GM18526 (cell line): ENCODE data around the gene INTS12.

Experiments used
- POLR2A ChIP-seq: IDR thresholded peaks from 3 replicates; pipeline ENCODE4 v1.6.1; 2011; ENCODE audit not compliant: insufficient read length; ENCODE audit errors: extremely low read depth

INTS12 gene

GRCh38 chr4:105644257-105644656 is 64.2 kb downstream of the INTS12 start:
- TF ChIP-seq POLR2A, result no peak

- no peak for TF ChIP-seq POLR2A
Measured at GRCh38 chr4:105641845-105642244, 66.6 kb downstream of the INTS12 start.

GRCh38 chr4:105637408-105638176 is 70.9 kb downstream of the INTS12 start:
- TF ChIP-seq POLR2A, result no peak

- no peak for TF ChIP-seq POLR2A
Measured at GRCh38 chr4:105634402-105635080, 73.9 kb downstream of the INTS12 start.

GRCh38 chr4:105633241-105633640 is 75.2 kb downstream of the INTS12 start:
- no peak for TF ChIP-seq POLR2A
